DND-41 (cell line): ENCODE data around the gene SH2D4B.

Experiments used
- CTCF ChIP-seq: IDR thresholded peaks from 2 replicates; pipeline ENCODE4 v1.5.1; 2012; ENCODE audit warnings: borderline replicate concordance, low read length, moderate library complexity, mild to moderate bottlenecking; ENCODE audit not compliant: poor library complexity, severe bottlenecking; ENCODE audit errors: extremely low read depth
- EZH2 ChIP-seq: IDR thresholded peaks from 3 replicates; pipeline ENCODE4 v1.6.1; 2012; ENCODE audit warnings: borderline replicate concordance, low read depth, mild to moderate bottlenecking, moderate library complexity, low read length, inconsistent platforms; ENCODE audit not compliant: severe bottlenecking

- TF ChIP-seq CTCF = no peak
- no peak for TF ChIP-seq EZH2
Observed at GRCh38 chr10:80693565-80693964, 155.9 kb downstream of the SH2D4B start.
